GM19455 (cell line): ENCODE measurements around the gene ATP1B2.
"Not testable (repeated sequence)": the region's sequence is repeated elsewhere in the genome, so short reads cannot be mapped to it uniquely, and the experiment has no call there.

ENCODE experiments used
- ATAC-seq: cut with Tn5 transposase; IDR thresholded peaks from one replicate; pipeline ENCODE4 v1.9.1; 2021; ENCODE audit not compliant: unreplicated experiment

Gene ATP1B2, protein sequence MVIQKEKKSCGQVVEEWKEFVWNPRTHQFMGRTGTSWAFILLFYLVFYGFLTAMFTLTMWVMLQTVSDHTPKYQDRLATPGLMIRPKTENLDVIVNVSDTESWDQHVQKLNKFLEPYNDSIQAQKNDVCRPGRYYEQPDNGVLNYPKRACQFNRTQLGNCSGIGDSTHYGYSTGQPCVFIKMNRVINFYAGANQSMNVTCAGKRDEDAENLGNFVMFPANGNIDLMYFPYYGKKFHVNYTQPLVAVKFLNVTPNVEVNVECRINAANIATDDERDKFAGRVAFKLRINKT

DNA sequence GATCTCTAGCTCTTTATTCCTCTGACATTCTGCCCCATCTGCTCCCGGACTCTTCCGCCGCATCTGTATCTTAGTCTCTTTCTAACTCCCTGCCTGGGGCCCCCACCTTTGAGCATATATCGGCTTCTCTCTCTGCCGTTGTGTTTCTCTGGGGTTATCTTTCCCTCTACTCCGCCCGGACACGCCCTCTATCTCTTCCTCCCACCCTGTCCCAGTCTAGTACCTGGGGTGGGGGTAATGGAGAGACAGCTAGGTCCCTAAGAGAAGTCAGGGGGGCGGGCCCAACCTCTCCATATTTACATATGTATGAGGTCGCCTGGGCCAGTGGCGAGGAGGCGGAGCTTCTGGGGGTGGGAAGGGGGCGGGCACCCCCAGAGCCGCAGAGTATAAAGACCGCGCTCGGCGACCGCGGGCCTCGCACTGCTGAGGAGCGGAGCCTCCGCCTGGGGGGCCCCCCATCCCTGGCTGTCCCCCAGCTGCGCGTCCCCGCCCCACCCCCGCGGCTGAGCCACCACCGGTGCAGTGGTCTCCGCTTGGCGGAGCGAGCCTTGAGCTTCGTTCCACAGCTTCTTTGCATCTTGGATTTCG lies at the start of gene ATP1B2:
Gene ATP1B2 (plus strand): TSS at position 418 of the 588 bp plus-strand sequence. CDS start 593 bp downstream, outside the sequence.
- ATAC-seq = no peak

DNA sequence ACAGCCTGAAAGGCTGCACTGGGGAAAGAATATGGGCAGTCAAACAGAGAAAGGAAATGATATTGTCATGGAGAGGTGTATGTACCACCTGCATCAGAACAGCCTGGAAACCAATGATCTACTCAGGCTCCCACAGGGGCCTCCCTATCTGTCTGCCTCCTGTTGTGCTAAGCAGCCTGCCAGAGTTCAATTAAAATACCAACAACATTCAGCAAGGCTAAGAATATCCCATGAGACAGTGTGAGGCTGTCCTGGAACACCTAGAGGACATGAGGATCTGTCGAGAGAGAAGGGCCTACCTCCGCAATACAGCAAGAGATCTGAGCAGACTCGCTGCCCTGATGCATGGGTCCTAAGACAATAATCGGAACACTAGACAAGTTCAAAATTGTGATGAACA lies 44.4 kb upstream of the ATP1B2 start:
- ATAC-seq = no peak

DNA sequence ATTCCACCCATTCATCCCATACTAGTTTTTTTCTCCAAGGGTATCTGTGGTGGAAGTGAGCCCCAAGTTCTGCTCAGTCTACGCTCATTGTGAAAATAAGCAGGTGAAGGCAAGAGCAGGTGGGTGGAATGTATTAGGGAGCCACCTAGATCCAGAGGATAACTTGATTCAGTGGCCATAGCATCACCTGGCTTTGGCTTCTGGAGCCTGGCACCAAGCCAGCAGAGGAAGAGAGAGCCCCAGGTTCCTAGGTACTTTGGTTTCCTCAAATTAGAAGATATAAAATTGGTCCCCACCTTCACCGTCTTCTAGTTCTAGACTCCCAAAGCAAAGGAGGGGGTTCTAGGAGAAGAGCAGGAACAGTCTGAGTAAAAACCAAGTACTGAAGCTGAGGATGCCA lies 40.1 kb upstream of the ATP1B2 start:
- ATAC-seq = no peak

DNA sequence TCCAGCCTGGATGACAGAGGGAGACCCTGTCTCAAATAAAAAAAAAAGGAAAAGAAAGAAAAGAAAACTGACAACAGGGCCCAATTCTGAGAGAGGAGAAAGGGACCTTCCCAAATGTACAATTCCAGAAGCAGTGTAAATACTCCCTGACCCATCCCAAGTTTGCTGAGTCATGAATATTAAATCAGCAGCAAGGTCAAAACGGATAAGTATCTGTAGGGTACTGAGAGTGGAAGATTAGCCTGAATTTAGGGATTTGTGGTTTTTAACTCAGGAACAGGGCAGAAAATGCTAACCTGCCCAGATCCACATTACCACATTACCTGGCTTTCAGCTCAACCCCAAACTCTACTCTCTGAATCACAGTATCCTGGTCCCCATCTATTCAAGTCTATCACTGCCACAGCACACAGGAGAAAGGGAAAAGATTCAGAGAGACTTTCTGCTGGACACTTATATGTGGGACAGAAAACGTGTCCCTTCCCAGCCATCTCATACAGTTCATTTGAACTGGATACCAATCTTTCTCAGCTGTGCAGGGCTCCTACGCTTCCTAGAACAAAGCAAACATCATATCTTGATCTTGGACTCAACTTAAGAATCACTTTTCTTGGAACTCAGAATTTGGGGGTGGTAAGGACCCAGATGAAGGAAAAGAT lies 39.0 kb upstream of the ATP1B2 start:
- no peak for ATAC-seq

DNA sequence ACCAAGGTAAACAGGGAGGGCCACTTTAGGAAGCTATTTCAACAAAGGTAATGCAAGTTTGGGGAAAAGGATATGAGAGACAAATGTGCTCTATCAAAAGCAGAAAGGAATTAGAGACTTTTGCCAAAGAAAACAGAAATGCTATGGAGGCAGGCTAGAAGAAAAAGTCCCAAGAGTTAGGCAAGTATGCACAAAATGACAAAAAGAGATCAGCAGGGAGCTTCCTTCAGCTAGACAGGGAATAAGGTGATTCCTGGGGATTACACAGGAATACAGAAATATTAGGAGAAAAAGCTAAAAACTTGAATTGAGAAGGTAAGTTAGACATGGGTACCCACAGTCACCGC lies 38.5 kb upstream of the ATP1B2 start:
- ATAC-seq = no peak

DNA sequence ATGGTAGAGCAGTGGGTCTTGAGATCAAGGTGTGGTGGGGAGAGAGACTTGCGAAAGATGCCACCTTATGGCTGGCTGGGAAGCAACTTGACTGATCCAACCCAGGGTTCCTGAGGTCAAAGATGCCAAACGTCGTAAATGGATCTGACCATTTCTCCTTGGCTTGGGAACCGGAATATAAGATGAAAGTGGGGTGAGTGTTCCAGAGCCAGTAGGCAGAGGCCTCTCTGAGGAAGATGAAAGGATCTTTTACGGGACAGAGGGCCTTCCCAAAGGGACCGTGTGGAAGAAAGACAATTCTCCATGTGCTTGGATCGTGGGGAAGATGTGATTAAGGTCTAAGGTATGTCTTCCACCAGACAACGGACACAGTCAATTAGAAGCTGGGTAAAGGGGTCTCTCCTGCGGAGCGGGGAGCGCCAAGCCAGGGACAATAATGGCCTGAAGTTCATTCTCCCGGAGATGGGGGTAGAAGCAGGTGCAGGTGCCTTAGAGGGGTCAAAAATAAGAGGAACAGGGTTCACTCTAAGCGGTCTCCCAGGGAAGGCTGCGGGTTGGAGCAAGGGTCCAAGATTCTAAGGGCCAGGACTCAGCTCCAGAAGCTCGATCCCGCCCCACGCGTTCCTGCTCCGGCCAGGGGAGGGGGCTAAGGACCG lies 36.8 kb upstream of the ATP1B2 start:
- ATAC-seq = no peak

DNA sequence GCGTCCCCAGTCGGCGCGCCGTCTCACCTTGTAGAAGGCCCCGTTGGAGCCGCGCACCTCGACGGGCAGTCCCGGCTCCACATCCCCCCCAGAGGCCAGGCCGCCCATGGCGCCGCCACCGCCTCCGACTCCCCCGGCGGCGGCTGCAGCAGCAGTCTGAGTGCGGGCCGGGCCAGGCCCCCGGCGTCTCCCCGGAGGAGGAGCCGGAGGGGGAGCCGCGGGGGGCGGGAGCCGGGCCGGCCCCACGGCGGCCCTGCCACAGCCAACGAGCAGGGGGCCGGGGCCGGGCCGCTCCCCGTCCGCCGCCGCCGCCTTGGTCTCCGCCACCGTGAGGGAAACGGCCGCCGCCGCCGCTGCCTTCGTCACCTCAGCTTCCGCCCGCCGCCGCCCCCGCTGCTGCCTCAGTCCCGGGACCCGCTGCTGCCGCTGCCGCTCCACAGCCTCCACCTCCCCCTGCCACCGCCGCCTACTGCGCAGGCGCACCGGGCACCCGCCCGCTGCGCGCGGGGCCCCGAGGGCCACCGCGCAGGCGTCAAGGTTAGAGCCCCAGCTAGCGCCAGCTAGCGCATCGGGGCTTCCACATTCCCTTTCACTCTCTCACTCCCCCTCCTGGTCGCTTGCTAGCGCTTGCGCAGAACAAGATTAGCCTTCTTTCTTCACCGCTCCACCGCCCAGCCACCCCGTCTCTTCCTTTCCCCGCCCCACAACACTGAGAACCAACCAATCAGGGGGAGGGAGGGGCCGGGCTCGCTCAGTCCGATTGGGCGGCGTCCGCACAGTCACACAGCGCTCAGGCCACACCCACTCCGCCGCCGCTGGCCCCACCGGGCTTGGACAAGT lies 36.1 kb upstream of the ATP1B2 start, which contains the start of gene FXR2:
Gene FXR2 (minus strand): TSS at position 473 of the 840 bp plus-strand sequence. CDS start 365 bp downstream, at position 108.
- ATAC-seq = peak; percentile 86

DNA sequence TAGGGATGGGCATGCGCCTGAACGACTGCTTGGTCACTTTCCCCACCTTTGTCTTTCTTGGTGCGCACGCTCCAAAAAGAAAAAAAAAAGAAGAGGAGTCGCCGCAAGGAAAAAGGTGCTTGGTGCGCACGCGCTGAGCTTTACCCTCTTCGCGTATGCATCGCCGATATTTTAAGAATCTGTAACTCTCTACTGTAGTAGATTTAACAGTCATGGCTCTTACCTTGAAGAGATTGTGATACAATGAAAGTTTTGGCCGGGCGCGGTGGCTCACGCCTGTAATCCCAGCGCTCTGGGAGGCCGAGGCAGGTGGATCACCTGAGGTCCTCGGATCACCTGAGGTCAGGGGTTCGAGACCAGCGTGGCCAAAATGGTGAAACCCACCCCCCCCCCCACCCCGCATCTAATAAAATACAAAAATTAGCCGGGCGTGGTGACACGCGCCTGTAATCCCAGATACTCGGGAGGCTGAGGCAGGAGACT lies 35.4 kb upstream of the ATP1B2 start:
- no peak for ATAC-seq

DNA sequence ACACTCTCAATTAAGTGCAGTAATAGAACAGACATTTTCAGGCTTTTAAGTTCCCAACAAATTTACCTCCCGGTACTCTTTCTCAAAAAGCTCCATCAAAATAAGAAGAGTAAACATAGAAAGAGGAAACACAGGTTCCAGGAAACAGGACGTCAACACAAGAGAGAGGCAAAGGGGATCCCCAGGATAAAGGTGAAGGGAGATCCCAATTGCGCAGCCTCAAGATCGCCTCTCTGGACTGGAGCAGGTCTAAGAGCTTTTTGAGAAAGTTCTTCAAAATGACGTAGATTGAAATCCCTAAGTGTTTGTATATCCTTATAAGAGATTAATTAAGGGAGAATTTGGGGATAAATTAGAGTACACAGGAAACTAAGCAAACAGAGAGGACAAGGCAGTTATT lies 32.1 kb upstream of the ATP1B2 start:
- ATAC-seq = no peak

DNA sequence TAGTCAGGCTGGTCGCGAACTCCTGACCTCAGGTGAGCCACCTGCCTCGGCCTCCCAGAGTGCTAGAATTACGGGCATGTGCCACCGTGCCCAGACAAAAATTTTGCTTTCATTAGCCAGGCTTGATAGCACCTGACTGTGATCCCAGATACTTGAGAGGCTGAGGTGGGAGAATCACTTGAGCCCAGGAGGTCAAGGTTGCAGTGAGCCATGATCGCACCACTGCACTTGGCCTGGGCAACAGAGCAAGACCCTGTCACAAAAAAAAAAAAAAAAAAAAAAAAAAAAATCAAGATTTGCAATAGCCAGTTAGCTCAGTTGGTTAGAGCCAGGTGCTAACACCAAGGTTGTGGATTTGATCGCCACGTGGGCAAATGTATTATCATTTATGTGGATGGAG lies 29.9 kb upstream of the ATP1B2 start:
- no peak for ATAC-seq

DNA sequence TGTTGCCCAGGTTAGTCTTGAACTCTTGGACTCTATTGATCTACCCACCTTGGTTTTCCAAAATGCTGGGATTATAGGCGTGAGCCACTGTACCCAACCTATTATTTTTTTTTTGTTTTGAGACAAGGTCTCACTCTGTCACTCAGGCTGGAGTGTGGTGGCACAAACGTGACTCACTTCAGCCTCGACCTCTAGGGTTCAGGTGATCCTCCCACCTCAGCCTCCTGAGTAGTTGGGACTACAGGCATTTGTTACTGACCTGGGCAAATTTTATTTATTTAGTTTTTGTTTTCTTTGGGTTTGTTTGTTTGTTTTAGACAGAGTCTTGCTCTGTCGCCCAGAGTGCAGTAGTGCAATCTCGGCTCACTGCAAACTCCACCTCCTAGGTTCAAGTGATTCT lies 27.1 kb upstream of the ATP1B2 start:
- no peak for ATAC-seq

DNA sequence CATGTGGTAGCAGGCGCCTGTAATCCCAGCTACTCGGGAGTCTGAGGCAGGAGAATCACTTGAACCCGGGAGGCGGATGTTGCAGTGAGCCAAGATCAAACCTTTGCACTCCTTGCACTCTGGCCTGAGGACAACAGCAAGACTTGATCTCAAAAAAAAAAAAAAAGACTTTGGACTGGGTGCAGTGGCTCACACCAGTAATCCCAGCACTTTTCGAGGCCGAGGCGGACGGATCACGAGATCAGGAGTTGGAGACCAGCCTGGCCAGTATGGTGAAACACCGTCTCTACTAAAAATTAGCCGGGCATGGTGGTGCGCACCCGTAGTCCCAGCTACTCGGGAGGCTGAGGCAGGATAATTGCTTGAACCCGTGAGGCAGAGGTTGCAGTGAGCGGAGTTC lies 25.0 kb upstream of the ATP1B2 start:
- not testable (repeated sequence) for ATAC-seq

DNA sequence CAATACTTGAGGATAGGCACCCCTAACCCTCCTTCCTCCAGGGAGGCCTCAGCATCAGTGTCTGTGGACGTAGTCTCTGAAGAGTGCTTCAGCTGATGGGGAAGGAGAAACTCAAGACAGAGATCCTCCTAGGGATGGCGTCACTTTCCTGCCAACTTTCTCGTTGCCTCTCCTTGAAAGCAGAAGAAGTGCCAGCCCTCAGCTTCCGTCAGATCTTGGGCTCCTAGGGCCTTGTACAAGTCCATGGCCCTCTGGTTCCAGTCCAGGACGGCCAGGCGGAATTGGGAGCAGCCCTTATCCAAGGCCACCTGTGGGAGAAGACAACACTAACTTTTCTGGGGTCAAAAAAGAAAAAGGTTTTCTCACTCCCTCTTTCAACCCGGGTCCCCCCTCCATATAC lies 24.4 kb upstream of the ATP1B2 start:
- ATAC-seq = no peak

DNA sequence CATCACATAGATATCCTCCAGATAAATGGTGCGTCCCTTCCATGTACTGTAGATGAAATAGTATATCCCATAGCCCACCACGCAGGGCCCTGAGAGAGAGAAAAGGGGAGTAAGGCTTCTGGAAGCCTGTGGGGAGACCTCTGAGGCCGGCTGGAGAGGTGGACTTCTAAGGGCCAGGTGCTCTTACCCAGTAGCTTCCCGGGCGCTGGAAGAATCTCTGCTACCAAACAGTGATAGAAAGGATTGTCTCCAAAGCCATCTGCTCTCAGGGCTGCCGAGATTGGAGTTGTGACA lies 23.8 kb upstream of the ATP1B2 start:
- no peak for ATAC-seq

DNA sequence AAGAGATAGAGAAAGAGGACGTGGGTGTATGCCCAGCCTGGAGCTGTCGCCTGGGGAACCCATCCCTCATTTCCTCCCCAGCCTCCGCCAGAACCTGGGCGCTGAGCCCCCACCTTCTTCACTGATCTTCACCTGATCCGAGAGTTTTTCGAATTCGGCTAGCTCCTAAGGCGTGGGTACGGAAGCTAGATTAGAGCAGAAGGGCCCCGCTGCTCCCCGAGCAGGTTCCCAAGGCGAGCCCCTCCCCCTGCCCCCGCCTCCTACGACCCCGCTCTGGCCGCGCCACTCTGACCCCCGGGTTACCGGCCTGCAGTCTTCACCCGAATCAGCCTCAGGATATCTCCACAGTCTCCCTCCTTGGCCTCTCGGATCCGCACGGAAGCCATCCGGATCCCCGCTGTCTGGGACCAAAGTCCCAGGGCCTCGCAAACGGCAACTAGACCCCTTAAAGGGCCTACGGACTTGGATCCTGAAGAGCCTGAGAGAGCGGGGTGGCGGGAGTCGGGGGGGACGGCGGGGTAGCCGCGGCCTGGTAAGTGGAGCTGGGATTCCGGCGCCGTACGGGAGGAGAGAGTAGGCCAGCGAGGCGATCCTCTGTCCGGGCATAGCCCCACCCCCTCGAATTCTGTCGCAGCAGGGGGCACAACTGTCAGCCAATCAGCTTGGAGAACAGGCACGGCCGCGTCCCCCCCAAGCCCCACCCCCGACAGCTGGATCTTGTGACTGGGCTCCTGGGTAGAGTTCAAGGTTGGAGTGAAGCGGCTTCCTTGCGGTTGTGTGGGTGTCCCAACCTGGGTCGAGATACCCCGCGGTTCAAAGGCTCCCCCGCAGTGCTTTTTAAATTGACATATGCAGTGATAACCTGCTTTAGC lies 23.2 kb upstream of the ATP1B2 start, which contains the start of gene SAT2:
Gene SAT2 (minus strand): TSS at position 572 of the 872 bp plus-strand sequence. CDS start 186 bp downstream, at position 386.
- peak; percentile 82 for ATAC-seq

DNA sequence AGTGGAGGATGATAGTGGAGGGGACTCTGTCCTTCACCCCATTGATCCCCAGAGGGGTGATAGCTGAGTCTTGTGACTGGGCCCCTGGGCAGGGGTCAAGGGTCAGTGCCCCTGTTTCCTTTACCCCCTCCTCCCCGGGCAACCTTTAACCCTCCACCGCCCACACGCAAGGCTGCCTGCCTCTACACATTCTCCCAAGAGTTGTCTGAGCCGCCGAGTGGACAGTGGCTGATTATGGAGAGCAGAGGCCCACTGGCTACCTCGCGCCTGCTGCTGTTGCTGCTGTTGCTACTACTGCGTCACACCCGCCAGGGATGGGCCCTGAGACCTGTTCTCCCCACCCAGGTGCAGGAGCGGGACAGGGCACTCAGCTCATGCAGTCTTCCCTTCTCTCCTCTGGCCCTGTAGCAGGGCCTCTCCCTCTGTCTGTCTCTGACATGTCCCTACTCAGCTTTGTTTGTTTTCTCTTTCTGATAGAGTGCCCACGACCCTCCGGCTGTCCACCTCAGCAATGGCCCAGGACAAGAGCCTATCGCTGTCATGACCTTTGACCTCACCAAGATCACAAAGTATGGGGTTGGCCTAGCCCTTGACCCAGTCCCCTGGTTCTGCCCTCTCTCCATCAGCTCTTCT lies 20.7 kb upstream of the ATP1B2 start, which contains the start of gene SHBG:
Gene SHBG (plus strand): TSS at position 197 of the 633 bp plus-strand sequence. CDS start 38 bp downstream, at position 235.
- no peak for ATAC-seq

DNA sequence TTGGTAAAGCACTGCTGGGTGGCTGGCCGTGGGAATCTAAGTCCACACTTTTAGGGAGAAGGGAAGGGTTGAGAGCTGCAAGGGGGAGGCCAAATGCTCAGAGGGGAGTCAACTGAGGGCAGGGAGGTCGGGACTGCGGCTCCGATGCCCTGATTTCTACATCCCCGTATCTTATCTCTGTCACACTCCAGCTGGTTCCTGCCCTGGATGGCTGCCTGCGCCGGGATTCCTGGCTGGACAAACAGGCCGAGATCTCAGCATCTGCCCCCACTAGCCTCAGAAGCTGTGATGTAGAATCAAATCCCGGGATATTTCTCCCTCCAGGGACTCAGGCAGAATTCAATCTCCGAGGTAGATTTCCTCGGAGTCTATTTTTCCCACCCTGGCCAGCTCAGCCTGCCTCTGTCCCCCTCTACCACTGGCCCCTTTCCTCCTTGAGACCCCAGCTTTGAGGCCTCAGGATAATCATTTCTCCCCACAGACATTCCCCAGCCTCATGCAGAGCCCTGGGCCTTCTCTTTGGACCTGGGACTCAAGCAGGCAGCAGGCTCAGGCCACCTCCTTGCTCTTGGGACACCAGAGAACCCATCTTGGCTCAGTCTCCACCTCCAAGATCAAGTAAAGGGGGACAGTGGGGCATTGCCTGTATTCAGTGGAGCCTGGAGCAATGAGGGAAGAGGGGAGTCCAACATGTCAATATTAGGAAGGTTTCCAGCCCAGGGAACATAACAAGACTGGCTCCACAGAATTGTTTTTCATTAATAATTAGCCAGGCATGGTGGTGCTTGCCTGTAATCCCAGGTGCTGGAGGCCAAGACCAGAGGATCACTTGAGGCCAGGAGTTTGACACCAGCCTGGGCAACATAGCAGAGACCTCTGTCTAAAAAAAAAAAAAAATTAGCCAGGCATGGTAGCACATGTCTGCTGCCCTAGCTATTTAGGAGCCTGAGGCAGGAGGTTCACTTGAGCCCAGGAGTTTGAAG lies 19.0 kb upstream of the ATP1B2 start:
- no peak for ATAC-seq

DNA sequence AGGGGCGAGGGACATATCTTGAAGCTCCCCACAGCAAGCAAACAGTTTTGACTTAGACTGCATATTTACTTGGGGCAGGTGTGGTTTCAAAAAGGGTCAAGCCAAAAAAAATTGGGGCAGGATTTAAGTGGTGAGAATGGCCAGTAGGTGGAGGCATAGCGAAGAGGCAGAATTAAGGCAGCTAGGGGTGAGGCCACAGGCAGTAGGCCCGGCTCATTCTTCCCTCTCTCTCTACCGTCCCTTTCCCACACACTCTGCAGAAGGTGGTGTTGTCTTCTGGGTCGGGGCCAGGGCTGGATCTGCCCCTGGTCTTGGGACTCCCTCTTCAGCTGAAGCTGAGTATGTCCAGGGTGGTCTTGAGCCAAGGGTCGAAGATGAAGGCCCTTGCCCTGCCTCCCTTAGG lies 18.2 kb upstream of the ATP1B2 start:
- ATAC-seq = no peak
